Measurements from ENCODE around the gene GABRB2.

DNA sequence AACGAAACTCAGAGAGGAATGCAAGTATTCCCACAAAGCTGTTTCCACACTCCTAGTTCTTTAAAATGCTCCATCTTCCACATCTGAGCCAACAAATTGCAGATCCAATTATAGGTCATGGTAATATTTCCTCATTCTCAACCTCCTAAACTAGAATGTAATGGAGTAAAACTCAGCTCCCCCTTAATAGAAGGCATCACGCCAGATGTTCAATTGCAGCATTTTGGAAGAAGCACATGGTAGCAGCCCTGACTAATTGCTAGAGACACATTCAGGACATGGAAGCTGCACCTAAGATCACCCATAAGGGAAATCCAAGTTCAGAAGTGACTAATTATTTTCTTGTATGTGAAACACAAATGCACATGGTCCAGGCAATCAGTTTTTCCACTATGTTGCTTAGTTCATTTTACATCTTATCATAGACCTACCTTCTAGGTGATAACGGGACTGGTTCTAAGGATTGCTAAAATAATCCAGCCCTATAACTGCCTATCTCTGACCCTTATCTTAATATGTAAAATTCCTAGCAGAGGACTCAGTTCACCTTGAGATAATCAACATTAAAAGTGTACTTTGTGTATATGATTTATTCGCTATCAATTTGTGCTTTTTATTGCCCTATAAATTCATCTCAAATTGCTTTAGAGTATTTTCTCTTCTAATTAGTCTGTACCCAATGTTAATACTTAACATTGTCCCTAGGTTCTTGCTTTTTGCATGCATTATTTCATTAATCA lies 75.1 kb downstream of the GABRB2 start:
- TF ChIP-seq, protein P1, sequence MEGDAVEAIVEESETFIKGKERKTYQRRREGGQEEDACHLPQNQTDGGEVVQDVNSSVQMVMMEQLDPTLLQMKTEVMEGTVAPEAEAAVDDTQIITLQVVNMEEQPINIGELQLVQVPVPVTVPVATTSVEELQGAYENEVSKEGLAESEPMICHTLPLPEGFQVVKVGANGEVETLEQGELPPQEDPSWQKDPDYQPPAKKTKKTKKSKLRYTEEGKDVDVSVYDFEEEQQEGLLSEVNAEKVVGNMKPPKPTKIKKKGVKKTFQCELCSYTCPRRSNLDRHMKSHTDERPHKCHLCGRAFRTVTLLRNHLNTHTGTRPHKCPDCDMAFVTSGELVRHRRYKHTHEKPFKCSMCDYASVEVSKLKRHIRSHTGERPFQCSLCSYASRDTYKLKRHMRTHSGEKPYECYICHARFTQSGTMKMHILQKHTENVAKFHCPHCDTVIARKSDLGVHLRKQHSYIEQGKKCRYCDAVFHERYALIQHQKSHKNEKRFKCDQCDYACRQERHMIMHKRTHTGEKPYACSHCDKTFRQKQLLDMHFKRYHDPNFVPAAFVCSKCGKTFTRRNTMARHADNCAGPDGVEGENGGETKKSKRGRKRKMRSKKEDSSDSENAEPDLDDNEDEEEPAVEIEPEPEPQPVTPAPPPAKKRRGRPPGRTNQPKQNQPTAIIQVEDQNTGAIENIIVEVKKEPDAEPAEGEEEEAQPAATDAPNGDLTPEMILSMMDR (IDR thresholded peaks at IDR 0.05; ENCODE audit: borderline replicate concordance, extremely low read depth, low read length, poor library complexity, severe bottlenecking) = no peak
- TF ChIP-seq EZH2 (IDR thresholded peaks at IDR 0.05; ENCODE audit: borderline replicate concordance, low read depth, low read length, severe bottlenecking) = no peak
